Measurements from ENCODE around the gene USP3.

USP3 gene

DNA sequence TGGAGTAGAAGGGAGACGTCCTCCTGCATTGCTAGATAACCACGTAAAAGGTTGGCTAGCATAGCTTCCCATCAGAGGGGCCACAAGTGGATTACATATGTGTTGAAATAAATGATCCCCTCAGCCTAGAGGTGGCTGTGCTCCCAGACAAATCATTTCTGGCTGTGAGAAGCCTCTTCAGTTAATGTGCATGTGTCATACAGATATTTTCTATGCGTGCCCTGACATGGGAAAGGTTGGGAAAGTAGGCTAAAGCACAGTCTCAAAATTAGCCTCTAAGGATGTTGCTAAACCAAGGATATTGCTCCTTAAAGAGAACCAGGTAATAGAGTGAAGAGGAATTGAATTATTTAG, 17.8 kb downstream of the USP3 start:
- Histone ChIP-seq H3K27me3 (ENCODE audit: low read length) (no peaks in the 10 kb centered on the region), H3K79me2 (ENCODE audit: insufficient read depth, low read length) (peaks cover 71% of the 10 kb centered on the region), H3F3A (ENCODE audit: insufficient read depth) (no peaks in the 10 kb centered on the region), H3K9me3 (ENCODE audit: insufficient read depth, low read length) (no peaks in the 10 kb centered on the region), H3K4me3 (ENCODE audit: insufficient read depth, low read length, poor library complexity, severe bottlenecking) (no peak overlapping the region), H3K4me2 (ENCODE audit: low read depth, low read length, poor library complexity, severe bottlenecking) (no peak overlapping the region), H3K9me2 (replicated peaks; ENCODE audit: insufficient read depth, low read length) (no peaks in the 10 kb centered on the region), H3K36me3 (ENCODE audit: low read length) (no peaks in the 10 kb centered on the region), H4K20me1 (ENCODE audit: low read depth, low read length) (peaks cover 47% of the 10 kb centered on the region), H3K9ac (ENCODE audit: low read length) (no peak overlapping the region), H2AFZ (ENCODE audit: low read depth, low read length, severe bottlenecking) (no peak overlapping the region), H3K27ac (ENCODE audit: low read depth, low read length) (no peak overlapping the region)
- TF ChIP-seq EZH2phosphoT487 (conservative IDR thresholded peaks at IDR 0.05; ENCODE audit: low read length) = no peak
- TF ChIP-seq, protein P1, sequence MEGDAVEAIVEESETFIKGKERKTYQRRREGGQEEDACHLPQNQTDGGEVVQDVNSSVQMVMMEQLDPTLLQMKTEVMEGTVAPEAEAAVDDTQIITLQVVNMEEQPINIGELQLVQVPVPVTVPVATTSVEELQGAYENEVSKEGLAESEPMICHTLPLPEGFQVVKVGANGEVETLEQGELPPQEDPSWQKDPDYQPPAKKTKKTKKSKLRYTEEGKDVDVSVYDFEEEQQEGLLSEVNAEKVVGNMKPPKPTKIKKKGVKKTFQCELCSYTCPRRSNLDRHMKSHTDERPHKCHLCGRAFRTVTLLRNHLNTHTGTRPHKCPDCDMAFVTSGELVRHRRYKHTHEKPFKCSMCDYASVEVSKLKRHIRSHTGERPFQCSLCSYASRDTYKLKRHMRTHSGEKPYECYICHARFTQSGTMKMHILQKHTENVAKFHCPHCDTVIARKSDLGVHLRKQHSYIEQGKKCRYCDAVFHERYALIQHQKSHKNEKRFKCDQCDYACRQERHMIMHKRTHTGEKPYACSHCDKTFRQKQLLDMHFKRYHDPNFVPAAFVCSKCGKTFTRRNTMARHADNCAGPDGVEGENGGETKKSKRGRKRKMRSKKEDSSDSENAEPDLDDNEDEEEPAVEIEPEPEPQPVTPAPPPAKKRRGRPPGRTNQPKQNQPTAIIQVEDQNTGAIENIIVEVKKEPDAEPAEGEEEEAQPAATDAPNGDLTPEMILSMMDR (IDR thresholded peaks at IDR 0.05; ENCODE audit: insufficient read depth, low read length, poor library complexity, severe bottlenecking) = no peak

DNA sequence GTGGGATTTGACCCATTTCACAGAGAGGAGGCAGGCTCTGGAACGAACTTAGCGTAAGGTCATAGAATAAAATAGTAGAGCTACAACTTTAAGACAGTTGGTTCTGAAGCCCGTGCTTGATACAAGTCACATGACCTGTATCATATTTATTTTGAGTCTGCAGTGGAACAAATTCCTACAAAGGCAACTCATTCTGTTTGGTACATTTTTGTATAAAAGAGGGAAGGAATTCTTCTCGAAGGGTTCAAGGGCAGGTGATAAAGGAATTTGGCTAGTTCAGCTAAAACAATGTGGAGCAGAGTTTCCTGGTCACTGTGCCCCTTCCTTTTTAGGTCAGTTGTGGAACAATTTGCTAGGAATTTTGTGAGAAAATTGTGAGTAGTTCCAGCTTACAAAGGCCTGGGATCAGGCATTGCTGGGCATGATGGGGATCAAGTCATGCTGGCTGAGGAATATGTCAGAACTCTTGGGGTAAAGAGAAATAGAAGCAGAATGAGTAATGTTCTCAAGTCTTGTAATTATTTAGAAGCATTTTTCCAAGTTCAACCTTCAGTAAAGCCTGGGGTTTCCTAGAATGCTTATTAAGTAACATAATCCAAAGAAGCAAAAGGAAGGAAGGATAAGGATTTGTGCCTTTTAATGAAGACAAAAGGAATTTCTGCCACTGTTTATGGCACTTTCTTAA, 19.1 kb downstream of the USP3 start:
- Histone ChIP-seq H2AFZ (ENCODE audit: low read depth, low read length, severe bottlenecking) (no peak overlapping the region), H3K4me2 (ENCODE audit: low read depth, low read length, poor library complexity, severe bottlenecking) (no peak overlapping the region), H3F3A (ENCODE audit: insufficient read depth) (no peaks in the 10 kb centered on the region), H3K27ac (ENCODE audit: low read depth, low read length) (no peak overlapping the region), H3K9ac (ENCODE audit: low read length) (no peak overlapping the region), H4K20me1 (ENCODE audit: low read depth, low read length) (peaks cover 43% of the 10 kb centered on the region), H3K9me2 (replicated peaks; ENCODE audit: insufficient read depth, low read length) (no peaks in the 10 kb centered on the region), H3K9me3 (ENCODE audit: insufficient read depth, low read length) (no peaks in the 10 kb centered on the region), H3K27me3 (ENCODE audit: low read length) (no peaks in the 10 kb centered on the region), H3K36me3 (ENCODE audit: low read length) (no peaks in the 10 kb centered on the region), H3K4me3 (ENCODE audit: insufficient read depth, low read length, poor library complexity, severe bottlenecking) (no peak overlapping the region), H3K79me2 (ENCODE audit: insufficient read depth, low read length) (peaks cover 62% of the 10 kb centered on the region)
- no peak for TF ChIP-seq EZH2phosphoT487 (conservative IDR thresholded peaks at IDR 0.05; ENCODE audit: low read length)
- TF ChIP-seq, protein P1 (IDR thresholded peaks at IDR 0.05; ENCODE audit: insufficient read depth, low read length, poor library complexity, severe bottlenecking) = no peak

DNA sequence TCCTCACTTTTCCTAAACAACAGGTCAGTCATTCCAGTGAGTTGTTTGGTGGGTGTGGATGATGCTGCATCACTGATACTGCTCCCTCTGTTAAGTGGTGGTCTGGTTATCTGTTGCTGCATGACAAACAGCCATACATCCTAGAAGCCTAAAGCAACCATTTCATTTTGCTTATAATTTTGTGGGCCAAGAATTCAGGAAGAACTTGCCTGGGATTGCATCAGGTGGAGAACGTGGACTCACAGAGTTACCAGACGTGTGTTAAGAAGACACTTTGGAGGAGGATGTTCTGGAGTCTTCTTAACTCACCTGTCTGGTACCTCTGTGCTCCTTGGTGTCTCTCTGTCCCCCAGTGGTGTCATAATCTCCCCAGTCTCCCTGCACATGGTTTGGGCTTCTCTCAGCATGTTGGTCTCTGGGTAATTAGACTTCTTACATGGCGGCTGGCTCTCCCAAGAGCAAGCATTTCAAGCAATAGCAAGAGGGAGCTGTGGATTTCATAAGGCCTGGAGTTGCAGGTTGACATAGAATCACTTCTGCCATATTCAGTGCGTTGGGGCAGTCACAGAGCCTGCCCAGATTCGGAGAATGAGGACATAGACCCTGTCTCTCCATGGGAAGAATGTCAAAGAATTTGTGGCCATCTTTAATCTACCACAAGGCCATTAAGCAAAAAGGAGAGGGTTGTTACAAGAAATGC, 20.1 kb downstream of the USP3 start:
- no peaks in the 10 kb centered on the region for H3K36me3 ChIP-seq (ENCODE audit: low read length)
- H4K20me1 ChIP-seq (ENCODE audit: low read depth, low read length) = peaks cover 52% of the 10 kb centered on the region
- no peaks in the 10 kb centered on the region for H3K9me3 ChIP-seq (ENCODE audit: insufficient read depth, low read length)
- no peak overlapping the region for H3K4me3 ChIP-seq (ENCODE audit: insufficient read depth, low read length, poor library complexity, severe bottlenecking)
- H3K27ac ChIP-seq (ENCODE audit: low read depth, low read length) = no peak overlapping the region
- TF ChIP-seq, protein P1 (IDR thresholded peaks at IDR 0.05; ENCODE audit: insufficient read depth, low read length, poor library complexity, severe bottlenecking) = no peak
- TF ChIP-seq EZH2phosphoT487 (conservative IDR thresholded peaks at IDR 0.05; ENCODE audit: low read length) = no peak
- no peak overlapping the region for H3K4me2 ChIP-seq (ENCODE audit: low read depth, low read length, poor library complexity, severe bottlenecking)
- no peaks in the 10 kb centered on the region for H3K27me3 ChIP-seq (ENCODE audit: low read length)
- no peaks in the 10 kb centered on the region for H3F3A ChIP-seq (ENCODE audit: insufficient read depth)
- no peak overlapping the region for H3K9ac ChIP-seq (ENCODE audit: low read length)
- no peaks in the 10 kb centered on the region for H3K9me2 ChIP-seq (replicated peaks; ENCODE audit: insufficient read depth, low read length)
- peaks cover 61% of the 10 kb centered on the region for H3K79me2 ChIP-seq (ENCODE audit: insufficient read depth, low read length)
- H2AFZ ChIP-seq (ENCODE audit: low read depth, low read length, severe bottlenecking) = no peak overlapping the region
